Naive B cell (primary cell): ENCODE data around the gene ULBP2. TPM values are rescaled to one million over a fixed set of nuclear protein-coding genes. Genes with fewer than 3 reads are reported as not detected.

Experiments used
- ATAC-seq, 2 donors: fragments of 150-1000 bp; cut with Tn5 transposase; 2 replicates each; pipeline ENCODE4 v1.10.0; 2021; ENCODE audit warnings: low read depth in 2 of 2, mild to moderate bottlenecking in 2 of 2, moderate library complexity in 2 of 2
- DNase-seq: peaks from one replicate; pipeline ENCODE4 v3.0.0; 2022
- H3K27ac Mint-ChIP-seq, 6 donors: one replicate each; pipeline ENCODE4 v1.8.0; 2020 to 2022; ENCODE audit warnings: mild to moderate bottlenecking in 6 of 6, mixed read lengths in 6 of 6, moderate library complexity in 5 of 6, inconsistent platforms in 2 of 6
- H3K27me3 Mint-ChIP-seq, 3 donors: one replicate each; pipeline ENCODE4 v1.8.0; 2021 to 2022; ENCODE audit warnings: mixed read lengths in 3 of 3, mild to moderate bottlenecking in 1 of 3
- H3K36me3 Mint-ChIP-seq, 2 donors: one replicate each; pipeline ENCODE4 v1.8.0; 2020 to 2022; ENCODE audit warnings: mixed read lengths in 2 of 2, inconsistent platforms in 1 of 2, mild to moderate bottlenecking in 1 of 2
- H3K4me1 Mint-ChIP-seq, 3 donors: one replicate each; pipeline ENCODE4 v1.8.0; 2020 to 2022; ENCODE audit warnings: mixed read lengths in 3 of 3, inconsistent platforms in 1 of 3, mild to moderate bottlenecking in 1 of 3, moderate library complexity in 1 of 3
- H3K4me3 Mint-ChIP-seq, 8 donors: one replicate each; pipeline ENCODE4 v1.8.0; 2020 to 2022; ENCODE audit warnings: mild to moderate bottlenecking in 8 of 8, mixed read lengths in 8 of 8, moderate library complexity in 8 of 8, inconsistent platforms in 2 of 8
- H3K9me3 Mint-ChIP-seq, 7 donors: one replicate each; pipeline ENCODE4 v1.8.0; 2020 to 2022; ENCODE audit warnings: mixed read lengths in 7 of 7, mild to moderate bottlenecking in 5 of 7, inconsistent platforms in 2 of 7, moderate library complexity in 1 of 7
- polyA plus RNA-seq, 6 donors: library from polyadenylated mRNA; unstranded; fragments of 300-500 nt; fragmentation: Illumina TruSeq; gene quantifications; one replicate each; pipeline ENCODE4 v1.2.3, GENCODE V29; 2021; ENCODE audit warnings: low read depth in 6 of 6

Gene ULBP2
- polyA plus RNA-seq, 6 donors from 2014 or later: not detected

GRCh38 chr6:149995971-149996370, 54.2 kb downstream of the ULBP2 start:
- Mint-ChIP-seq H3K27me3 (peaks cover 49 to 88% (median 63%) of the 10 kb centered on the region in 3 donors), H3K4me1 (peaks cover 4 to 11% (median 10%) of the 10 kb centered on the region in 3 donors), H3K27ac (no peak overlapping the region), H3K9me3 (no peaks in the 10 kb centered on the region), H3K36me3 (peaks cover under 1 to 9% of the 10 kb centered on the region in 2 donors), H3K4me3 (no peak overlapping the region)
- DNase-seq (no peak), ATAC-seq (no peak)

Other genes starting within 250 kb of the ULBP2 start
- gene LATS1, start 223.9 kb upstream of the ULBP2 start, polyA plus RNA-seq: 10 to 100 TPM; 12.5 to 21.4 (median 13.4) TPM
- gene NUP43, start 195.5 kb upstream of the ULBP2 start, polyA plus RNA-seq: 1 to 10 TPM in 5 of 6 donors, not detected in 1; 5.0 to 9.6 (median 5.4) TPM
- gene PCMT1, start 192.3 kb upstream of the ULBP2 start, polyA plus RNA-seq: 100 to 1,000 TPM; 115 to 157 (median 125) TPM
- gene LRP11, start 77.7 kb upstream of the ULBP2 start, polyA plus RNA-seq: under 1 TPM in 2 of 6 donors, not detected in 4; 0.12 to 0.28 TPM
- gene RAET1E, start 43.9 kb upstream of the ULBP2 start, polyA plus RNA-seq: not detected
- not detected for gene RAET1G, start 18.9 kb upstream of the ULBP2 start, polyA plus RNA-seq
- gene ULBP1, start 21.9 kb downstream of the ULBP2 start, polyA plus RNA-seq: not detected
- gene RAET1L, start 83.5 kb downstream of the ULBP2 start, polyA plus RNA-seq: not detected
- not detected for gene ULBP3, start 127.1 kb downstream of the ULBP2 start, polyA plus RNA-seq
- gene PPP1R14C, start 201.0 kb downstream of the ULBP2 start, polyA plus RNA-seq: under 1 TPM in 1 of 6 donors, not detected in 5; 0.22 TPM